C1 segment of cervical spinal cord (tissue), 14 donors: Measurements from ENCODE around the gene TCERG1L.

Source experiments
- DNase-seq, 14 donors: peaks; one replicate each; lab custom pipeline; 2025; lab: John Stamatoyannopoulos, UW

TCERG1L gene

GRCh38 chr10:131126321-131127137 is 185.0 kb downstream of the TCERG1L start:
- DNase-seq = peak in 4 of 14 donors; percentile 2 to 75 (median 4)

- DNase-seq = no peak
These were observed 185.9 kb downstream of the TCERG1L start for GRCh38 chr10:131125511-131126225.

GRCh38 chr10:131124945-131125344 is 186.6 kb downstream of the TCERG1L start:
- no peak for DNase-seq

- no peak for DNase-seq
These were observed 188.0 kb downstream of the TCERG1L start for GRCh38 chr10:131123496-131123895.

GRCh38 chr10:131121511-131122035 is 189.9 kb downstream of the TCERG1L start:
- no peak for DNase-seq

GRCh38 chr10:131119626-131120355 is 191.7 kb downstream of the TCERG1L start:
- DNase-seq = no peak

GRCh38 chr10:131117416-131118212 is 193.9 kb downstream of the TCERG1L start:
- DNase-seq = no peak

GRCh38 chr10:131116991-131117375 is 194.5 kb downstream of the TCERG1L start:
- DNase-seq = no peak

- no peak for DNase-seq
These were observed 195.1 kb downstream of the TCERG1L start for GRCh38 chr10:131116216-131116990.

GRCh38 chr10:131115801-131116200 is 195.7 kb downstream of the TCERG1L start:
- no peak for DNase-seq

- DNase-seq = no peak
These were observed 196.2 kb downstream of the TCERG1L start for GRCh38 chr10:131115321-131115720.

- DNase-seq = no peak
These were observed 196.7 kb downstream of the TCERG1L start for GRCh38 chr10:131114846-131115245.

- no peak for DNase-seq
These were observed 197.7 kb downstream of the TCERG1L start for GRCh38 chr10:131113709-131114291.

GRCh38 chr10:131113165-131113564 is 198.4 kb downstream of the TCERG1L start:
- no peak for DNase-seq

- DNase-seq = no peak
These were observed 198.8 kb downstream of the TCERG1L start for GRCh38 chr10:131112691-131113090.

- DNase-seq = no peak
These were observed 199.9 kb downstream of the TCERG1L start for GRCh38 chr10:131111471-131112080.

GRCh38 chr10:131111007-131111406 is 200.5 kb downstream of the TCERG1L start:
- DNase-seq = no peak

GRCh38 chr10:131110241-131110783 is 201.2 kb downstream of the TCERG1L start:
- no peak for DNase-seq

- DNase-seq = peak in 1 of 14 donors; percentile 80
These were observed 201.8 kb downstream of the TCERG1L start for GRCh38 chr10:131109726-131110125.
